Chondrocyte (in vitro differentiated cells): Measurements from ENCODE around the gene FAM193A. TPM values are rescaled to one million over a fixed set of nuclear protein-coding genes. Genes with fewer than 3 reads are reported as not detected.

Experiments
- DNase-seq: peaks from one replicate; pipeline ENCODE4 v3.0.0; 2021; ENCODE audit warnings: mixed read lengths, low spot score
- H3K27ac Mint-ChIP-seq: one replicate; pipeline ENCODE4 v1.8.0; 2021; ENCODE audit warnings: mild to moderate bottlenecking, moderate library complexity, mixed read lengths; ENCODE audit not compliant: unreplicated experiment
- H3K27me3 Mint-ChIP-seq: 2 replicates; pipeline ENCODE4 v1.8.0; 2021; ENCODE audit warnings: low read depth, mixed read lengths
- H3K36me3 Mint-ChIP-seq: 2 replicates; pipeline ENCODE4 v1.8.0; 2021; ENCODE audit warnings: low read depth, mixed read lengths
- H3K4me1 Mint-ChIP-seq: 2 replicates; pipeline ENCODE4 v1.8.0; 2021; ENCODE audit warnings: low read depth, mild to moderate bottlenecking, mixed read lengths
- H3K4me3 Mint-ChIP-seq: one replicate; pipeline ENCODE4 v1.8.0; 2021; ENCODE audit warnings: mild to moderate bottlenecking, moderate library complexity, mixed read lengths; ENCODE audit not compliant: unreplicated experiment
- H3K9me3 Mint-ChIP-seq: 2 replicates; pipeline ENCODE4 v1.8.0; 2021; ENCODE audit warnings: low read depth, mixed read lengths
- CTCF ChIP-seq: fragments of 200-600 bp; sonication (generic); IDR thresholded peaks from 2 replicates; pipeline ENCODE4 v1.5.0; 2021; ENCODE audit warnings: antibody characterized with exemption, mild to moderate bottlenecking, moderate library complexity
- total RNA-seq: library from RNA; stranded (reverse); gene quantifications from 3 replicates; pipeline ENCODE4 v1.2.1, GENCODE V29; 2021

The FAM193A gene
- total RNA-seq, 1 donor from 2014 or later: 24.9 TPM

DNA sequence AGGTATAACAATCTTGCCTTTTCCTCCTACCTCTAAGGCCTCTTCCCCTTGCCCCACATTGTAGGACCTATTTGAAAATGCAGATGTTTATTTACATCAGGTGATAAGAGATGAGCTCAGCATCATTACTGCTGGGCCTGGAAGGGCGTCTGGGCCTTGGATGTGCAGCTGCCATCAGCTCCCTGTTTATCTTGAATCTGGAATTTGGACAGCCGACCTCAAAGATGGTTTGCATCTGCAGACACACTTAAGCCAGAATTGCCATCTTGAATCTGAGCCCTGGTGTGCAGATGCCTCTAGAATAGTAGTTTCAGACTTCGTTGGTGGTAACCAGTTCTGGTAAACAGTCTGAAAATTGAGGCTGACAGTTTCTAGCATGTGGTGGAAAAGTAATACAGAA lies 59.0 kb downstream of the FAM193A start:
- Mint-ChIP-seq H3K4me1 (peaks cover 67% of the 10 kb centered on the region), H3K9me3 (no peaks in the 10 kb centered on the region), H3K27ac (no peak overlapping the region), H3K27me3 (no peaks in the 10 kb centered on the region), H3K36me3 (peaks cover 3% of the 10 kb centered on the region), H3K4me3 (no peak overlapping the region)
- TF ChIP-seq CTCF: no peak
- DNase-seq: no peak

DNA sequence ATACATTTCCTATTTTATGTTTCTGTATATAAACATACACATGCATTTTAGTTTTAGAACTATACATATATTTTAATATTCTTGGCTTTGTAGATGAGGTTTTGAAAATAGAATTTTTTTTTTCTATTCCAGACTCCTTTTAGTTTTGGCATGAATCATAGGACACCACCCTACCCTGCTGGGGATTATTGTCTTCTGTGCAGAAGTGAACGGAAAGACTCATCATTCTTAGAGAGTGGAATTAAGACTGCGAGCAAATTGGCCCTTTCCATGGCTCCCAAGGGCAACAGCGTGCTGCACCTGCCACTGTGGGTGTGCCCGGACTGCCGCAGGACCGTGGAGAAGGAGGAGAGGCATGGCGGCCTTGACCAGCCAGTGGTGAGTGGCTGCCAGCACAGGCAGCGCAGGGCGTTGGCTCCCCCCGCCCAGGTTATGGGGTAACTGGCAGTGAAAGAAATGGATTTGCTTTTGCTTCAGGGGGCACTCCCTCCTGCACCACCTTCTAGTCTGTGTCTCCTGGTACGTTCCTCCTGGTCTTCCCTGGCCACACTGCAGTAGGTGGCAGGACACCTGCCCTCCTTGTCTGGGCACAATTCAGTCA lies 59.6 kb downstream of the FAM193A start:
- TF ChIP-seq CTCF: no peak
- peaks cover 3% of the 10 kb centered on the region for H3K36me3 Mint-ChIP-seq
- DNase-seq: no peak
- peaks cover 63% of the 10 kb centered on the region for H3K4me1 Mint-ChIP-seq
- H3K9me3 Mint-ChIP-seq: no peaks in the 10 kb centered on the region
- peak overlapping the region; percentile 8 for H3K27ac Mint-ChIP-seq
- H3K27me3 Mint-ChIP-seq: no peaks in the 10 kb centered on the region
- no peak overlapping the region for H3K4me3 Mint-ChIP-seq

DNA sequence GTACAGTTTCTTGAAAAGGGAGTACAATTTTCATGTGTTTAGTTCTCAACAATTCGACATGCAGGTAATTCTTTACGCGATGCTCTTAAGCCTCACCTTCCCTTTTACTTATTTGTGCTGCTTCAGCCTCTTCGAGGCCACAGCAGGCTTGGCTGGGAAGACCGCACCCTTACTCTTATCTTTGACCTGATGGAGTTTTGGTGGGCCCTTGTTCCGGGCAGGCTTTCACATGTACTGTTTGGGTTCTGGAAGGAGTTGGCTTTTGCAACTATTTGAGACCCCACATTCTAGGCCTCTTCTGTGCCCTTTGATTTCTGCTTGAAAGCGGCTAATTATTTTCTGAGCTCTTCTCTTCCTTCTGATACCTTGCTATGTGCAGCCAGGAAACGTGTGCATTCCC lies 60.2 kb downstream of the FAM193A start:
- Mint-ChIP-seq H3K27me3 (no peaks in the 10 kb centered on the region), H3K4me1 (peaks cover 57% of the 10 kb centered on the region), H3K36me3 (peaks cover 3% of the 10 kb centered on the region), H3K9me3 (no peaks in the 10 kb centered on the region), H3K4me3 (no peak overlapping the region), H3K27ac (peak overlapping the region; percentile 8)
- no peak for TF ChIP-seq CTCF
- no peak for DNase-seq

GRCh38 chr4:2598511-2599303 lies 62.3 kb downstream of the FAM193A start:
- no peak overlapping the region for H3K4me3 Mint-ChIP-seq
- peaks cover 3% of the 10 kb centered on the region for H3K36me3 Mint-ChIP-seq
- peaks cover 52% of the 10 kb centered on the region for H3K4me1 Mint-ChIP-seq
- no peaks in the 10 kb centered on the region for H3K27me3 Mint-ChIP-seq
- peak overlapping the region; percentile 72 for H3K27ac Mint-ChIP-seq
- H3K9me3 Mint-ChIP-seq: no peaks in the 10 kb centered on the region
- no peak for DNase-seq
- TF ChIP-seq CTCF: peak; percentile 31

DNA sequence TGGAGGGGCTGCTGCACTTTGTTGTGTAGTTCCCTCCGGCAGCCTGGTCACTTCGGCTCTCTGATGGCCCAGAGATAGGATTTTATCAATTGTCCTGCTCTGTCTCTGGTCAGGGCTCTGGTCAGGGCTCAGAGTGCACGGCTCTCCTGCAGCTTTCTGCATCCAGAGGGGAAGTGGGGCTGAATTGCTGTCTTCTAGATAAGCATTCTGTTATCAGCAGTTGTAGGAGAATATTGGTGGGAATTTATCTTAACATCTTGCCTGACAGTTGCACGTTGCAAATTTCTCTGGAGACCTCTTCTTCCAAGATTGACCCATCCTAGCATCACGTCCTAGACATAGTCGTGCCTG lies 62.8 kb downstream of the FAM193A start:
- Mint-ChIP-seq H3K4me3 (no peak overlapping the region), H3K27ac (peak overlapping the region; percentile 28), H3K9me3 (no peaks in the 10 kb centered on the region), H3K36me3 (peaks cover 4% of the 10 kb centered on the region), H3K4me1 (peaks cover 50% of the 10 kb centered on the region), H3K27me3 (no peaks in the 10 kb centered on the region)
- no peak for DNase-seq
- TF ChIP-seq CTCF: no peak
